ENCODE measurements around the gene ZNFX1.

GRCh38 chr20:49259799-49260198 lies 18.1 kb downstream of the ZNFX1 start:
- no peak for TF ChIP-seq ZNF514 (tag by site-specific recombination; IDR thresholded peaks at IDR 0.05)
- TF ChIP-seq CTCF (tag by site-specific recombination; IDR thresholded peaks at IDR 0.05) = no peak
- TF ChIP-seq ZNF274 (IDR thresholded peaks at IDR 0.05; ENCODE audit: low read length) = no peak
- TF ChIP-seq ZNF274 (tag by site-specific recombination; IDR thresholded peaks at IDR 0.05; ENCODE audit: borderline replicate concordance) = no peak
- no peak for TF ChIP-seq ZNF664 (tag by site-specific recombination; IDR thresholded peaks at IDR 0.05)
- TF ChIP-seq REST (tag by site-specific recombination; IDR thresholded peaks at IDR 0.05) = no peak

Measured in HEK293 (cell line).